A549 (cell line): ENCODE data around the gene MINDY3.

ENCODE experiments used
- BHLHE40 ChIP-seq: IDR thresholded peaks from 2 replicates; pipeline ENCODE4 v1.6.1; 2012; ENCODE audit warnings: low read depth, low read length, inconsistent platforms
- CTCF ChIP-seq: fragments of >200 bp; sonication (Bioruptor Twin); formaldehyde crosslinking; IDR thresholded peaks from 3 replicates; pipeline ENCODE4 v1.5.1; 2016
- EP300 ChIP-seq, 2 experiments: fragments of >200 bp; sonication (Bioruptor Twin); formaldehyde crosslinking; IDR thresholded peaks; 2 replicates in 1 of 2; 3 replicates in 1 of 2; pipeline ENCODE4 v1.6.1; 2016 to 2017
- JUN ChIP-seq, 2 experiments: fragments of >200 bp; sonication (Bioruptor Twin); formaldehyde crosslinking; IDR thresholded peaks; 2 replicates in 1 of 2; 3 replicates in 1 of 2; pipeline ENCODE4 v1.6.1; 2016 to 2017
- SMC3 ChIP-seq: fragments of >200 bp; sonication (Bioruptor Twin); formaldehyde crosslinking; IDR thresholded peaks from 3 replicates; pipeline ENCODE4 v1.6.1; 2018; ENCODE audit warnings: inconsistent platforms
- TF ChIP-seq, protein P1 (sequence below): fragments of 150-350 bp; IDR thresholded peaks from 2 replicates; pipeline ENCODE4 v1.6.1; 2014; ENCODE audit warnings: low read depth, mild to moderate bottlenecking, low read length

GRCh38 chr10:15782851-15783250 is 77.5 kb downstream of the MINDY3 start:
- no peak for TF ChIP-seq CTCF
- no peak for TF ChIP-seq JUN (IDR thresholded peaks at IDR 0.05)
- no peak for TF ChIP-seq EP300 (IDR thresholded peaks at IDR 0.05)
- TF ChIP-seq, protein P1, sequence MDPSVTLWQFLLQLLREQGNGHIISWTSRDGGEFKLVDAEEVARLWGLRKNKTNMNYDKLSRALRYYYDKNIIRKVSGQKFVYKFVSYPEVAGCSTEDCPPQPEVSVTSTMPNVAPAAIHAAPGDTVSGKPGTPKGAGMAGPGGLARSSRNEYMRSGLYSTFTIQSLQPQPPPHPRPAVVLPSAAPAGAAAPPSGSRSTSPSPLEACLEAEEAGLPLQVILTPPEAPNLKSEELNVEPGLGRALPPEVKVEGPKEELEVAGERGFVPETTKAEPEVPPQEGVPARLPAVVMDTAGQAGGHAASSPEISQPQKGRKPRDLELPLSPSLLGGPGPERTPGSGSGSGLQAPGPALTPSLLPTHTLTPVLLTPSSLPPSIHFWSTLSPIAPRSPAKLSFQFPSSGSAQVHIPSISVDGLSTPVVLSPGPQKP, result no peak
- TF ChIP-seq SMC3, result no peak
- TF ChIP-seq BHLHE40, result no peak
